ENCODE measurements around the gene HSPH1.

HSPH1 gene

DNA sequence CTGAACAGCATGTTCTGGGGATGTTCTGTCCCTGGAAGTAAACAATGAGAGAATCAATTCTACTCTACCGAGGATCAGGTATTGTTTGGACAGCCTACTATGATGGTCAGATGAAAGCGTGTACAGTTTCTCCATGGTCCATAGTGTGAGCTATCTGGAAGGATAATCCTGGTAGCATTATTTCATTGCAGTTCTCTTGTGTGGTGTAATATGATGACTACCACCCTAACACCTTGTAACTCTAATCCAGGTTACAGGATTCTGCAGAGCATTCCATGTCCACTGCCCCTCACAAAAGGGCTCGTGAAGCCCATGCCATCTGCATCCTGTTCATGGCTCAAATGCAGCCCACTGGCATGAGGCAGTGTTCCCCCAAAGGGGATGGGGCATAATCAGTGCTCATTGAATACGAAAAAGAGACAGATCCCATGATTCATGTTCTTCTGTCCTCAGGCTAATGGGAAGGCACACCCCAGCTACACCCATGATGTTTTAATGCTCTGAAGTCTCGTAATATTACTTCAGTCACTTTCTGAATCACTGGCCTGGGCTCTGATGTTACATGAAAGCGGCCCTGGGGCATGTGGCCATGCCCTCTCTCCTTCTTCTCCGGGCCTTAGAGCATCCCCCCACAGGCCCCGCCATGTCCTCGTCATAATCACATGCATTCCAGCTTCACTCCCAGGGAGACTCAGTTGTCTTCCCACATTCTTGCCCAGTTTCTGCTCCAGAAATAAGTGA is 68.4 kb downstream of the HSPH1 start:
- no peak for DNase-seq

DNA sequence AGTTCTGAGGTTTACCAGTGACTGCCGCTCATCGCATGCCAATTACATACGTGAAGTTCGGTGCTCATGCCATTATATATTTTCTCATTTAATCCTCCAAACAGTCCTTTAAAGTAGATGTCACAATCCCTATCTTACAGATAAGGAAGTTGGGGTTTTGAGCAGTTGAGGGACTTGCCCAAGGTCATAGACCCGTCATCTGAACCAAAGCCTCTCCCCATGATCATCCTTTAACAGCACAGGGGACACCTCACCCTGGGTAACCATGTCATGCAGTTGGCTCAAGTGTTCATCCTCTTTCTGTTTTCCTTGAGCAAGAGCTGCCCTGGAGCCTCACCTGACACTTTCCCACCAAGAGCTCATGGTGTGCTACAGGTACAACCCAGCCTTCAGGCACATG is 69.1 kb downstream of the HSPH1 start:
- DNase-seq, result no peak

DNA sequence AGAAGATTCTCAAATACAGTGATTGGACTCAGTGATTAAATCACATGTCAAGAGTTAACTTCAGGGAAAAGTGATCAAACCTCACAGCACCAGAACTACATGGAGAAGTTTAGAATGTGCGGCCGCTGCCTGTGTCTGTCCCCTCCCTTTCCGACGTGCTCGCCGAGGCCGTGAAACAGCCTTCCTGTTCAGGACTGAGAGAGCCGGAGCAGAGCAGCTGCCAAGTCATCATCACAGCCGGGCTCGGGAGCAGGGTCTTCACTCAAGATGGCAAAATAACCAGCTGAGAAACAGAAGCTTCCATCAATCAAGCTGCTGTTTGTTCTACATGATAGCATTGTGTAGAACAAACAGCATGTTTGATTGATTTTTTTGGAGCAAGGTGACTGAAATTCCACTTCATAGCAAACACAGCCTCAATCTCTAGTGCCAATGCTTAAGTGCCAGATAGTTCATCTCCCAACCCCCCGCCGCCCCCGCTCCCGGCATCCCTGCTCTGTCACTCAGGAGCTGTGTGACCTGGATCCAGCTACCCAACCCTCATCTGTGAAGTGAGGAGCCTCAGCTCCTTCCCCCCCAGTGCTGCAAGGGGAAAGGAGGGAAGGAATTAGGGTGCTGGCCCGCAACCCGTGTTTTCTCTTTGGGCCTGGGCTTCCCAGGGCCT is 70.6 kb downstream of the HSPH1 start:
- no peak for DNase-seq

DNA sequence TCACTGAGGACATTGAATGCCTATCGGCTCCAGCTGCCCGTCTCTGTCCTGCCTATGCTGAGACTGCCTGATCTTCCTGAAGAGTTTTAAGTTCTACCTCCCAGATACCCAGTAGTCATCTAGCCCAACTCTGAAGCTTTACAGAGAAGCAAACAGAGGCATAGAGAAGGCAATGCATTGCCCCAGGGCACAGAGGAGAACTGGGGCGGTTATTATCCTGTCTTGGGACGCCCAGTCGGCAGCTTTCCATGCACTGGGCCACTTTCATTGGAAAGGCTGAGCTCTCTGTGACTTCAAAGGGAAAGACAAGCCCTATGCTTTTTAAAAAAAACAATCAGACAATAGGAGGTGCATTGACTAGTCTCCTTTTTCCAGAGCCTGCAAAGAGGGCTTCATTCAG is 71.6 kb downstream of the HSPH1 start:
- no peak for DNase-seq

DNA sequence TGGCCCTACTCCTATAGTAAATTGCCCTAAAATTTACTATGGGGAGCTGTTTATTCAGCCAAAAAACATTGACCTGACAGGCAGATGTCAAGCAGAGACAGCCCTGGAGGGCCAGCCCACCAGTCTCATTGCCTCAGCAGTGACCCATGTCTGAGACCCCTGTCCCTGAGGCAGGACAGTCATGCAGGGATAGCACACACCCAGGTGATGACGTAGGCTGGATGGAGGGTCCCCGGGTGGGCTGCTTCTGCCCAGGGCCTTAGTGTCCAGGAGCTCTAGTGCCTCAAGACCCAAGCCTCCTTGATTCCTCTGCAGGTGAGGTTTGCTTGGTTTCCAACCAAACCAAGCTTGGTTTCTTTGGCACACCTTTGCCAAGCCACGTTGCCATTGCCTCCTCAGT is 72.1 kb downstream of the HSPH1 start:
- no peak for DNase-seq

DNA sequence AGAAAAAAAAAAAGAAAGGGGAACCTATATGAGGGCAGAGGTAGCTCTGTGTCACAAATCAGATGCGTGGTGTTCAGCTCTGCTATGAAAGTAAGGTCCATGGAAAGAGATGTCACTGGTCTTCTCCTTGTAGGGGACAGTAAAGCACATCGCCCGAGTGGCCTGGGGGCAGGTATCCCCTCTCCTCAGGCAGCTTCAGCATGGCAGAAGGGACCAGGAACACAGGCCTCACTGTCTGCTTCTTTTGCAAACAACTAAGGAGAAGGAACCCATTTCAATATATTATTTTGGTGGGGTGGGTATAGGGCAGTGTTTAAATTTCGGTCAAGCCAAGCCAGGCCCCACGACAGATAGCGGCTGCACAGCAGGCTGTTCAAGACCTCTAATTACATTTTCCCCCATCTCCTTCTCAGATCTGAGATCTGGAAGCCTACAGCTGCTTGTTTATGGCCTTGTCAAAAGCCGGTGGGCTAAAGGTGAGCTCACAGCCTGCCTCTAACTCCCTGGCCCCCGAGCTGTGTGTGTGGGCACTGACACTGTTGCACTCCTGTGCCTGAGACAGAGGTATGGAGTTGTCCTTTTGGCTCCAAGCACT is 72.8 kb downstream of the HSPH1 start:
- DNase-seq, result no peak
